ENCODE measurements around the gene NCAPG2. TPM values are rescaled to one million over a fixed set of nuclear protein-coding genes. Genes with fewer than 3 reads are reported as not detected.

The NCAPG2 gene
- polyA plus RNA-seq, 1 donor from 2014 or later: 8.3 TPM

- H3K9me2 ChIP-seq (ENCODE audit: insufficient read depth, low read length): no peaks in the 10 kb centered on the region
- H3K4me2 ChIP-seq (ENCODE audit: low read length): no peak overlapping the region
- no peaks in the 10 kb centered on the region for H4K20me1 ChIP-seq (ENCODE audit: insufficient read depth)
- TF ChIP-seq SMC3 (conservative IDR thresholded peaks at IDR 0.05; ENCODE audit: poor library complexity): no peak
- no peak for TF ChIP-seq MXI1 (conservative IDR thresholded peaks at IDR 0.05; ENCODE audit: poor library complexity, severe bottlenecking)
- TF ChIP-seq TAF1 (IDR thresholded peaks at IDR 0.05; ENCODE audit: low read depth): no peak
- TF ChIP-seq, protein P1, sequence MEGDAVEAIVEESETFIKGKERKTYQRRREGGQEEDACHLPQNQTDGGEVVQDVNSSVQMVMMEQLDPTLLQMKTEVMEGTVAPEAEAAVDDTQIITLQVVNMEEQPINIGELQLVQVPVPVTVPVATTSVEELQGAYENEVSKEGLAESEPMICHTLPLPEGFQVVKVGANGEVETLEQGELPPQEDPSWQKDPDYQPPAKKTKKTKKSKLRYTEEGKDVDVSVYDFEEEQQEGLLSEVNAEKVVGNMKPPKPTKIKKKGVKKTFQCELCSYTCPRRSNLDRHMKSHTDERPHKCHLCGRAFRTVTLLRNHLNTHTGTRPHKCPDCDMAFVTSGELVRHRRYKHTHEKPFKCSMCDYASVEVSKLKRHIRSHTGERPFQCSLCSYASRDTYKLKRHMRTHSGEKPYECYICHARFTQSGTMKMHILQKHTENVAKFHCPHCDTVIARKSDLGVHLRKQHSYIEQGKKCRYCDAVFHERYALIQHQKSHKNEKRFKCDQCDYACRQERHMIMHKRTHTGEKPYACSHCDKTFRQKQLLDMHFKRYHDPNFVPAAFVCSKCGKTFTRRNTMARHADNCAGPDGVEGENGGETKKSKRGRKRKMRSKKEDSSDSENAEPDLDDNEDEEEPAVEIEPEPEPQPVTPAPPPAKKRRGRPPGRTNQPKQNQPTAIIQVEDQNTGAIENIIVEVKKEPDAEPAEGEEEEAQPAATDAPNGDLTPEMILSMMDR (IDR thresholded peaks at IDR 0.05; ENCODE audit: poor library complexity, severe bottlenecking): no peak
- no peak for TF ChIP-seq EZH2 (IDR thresholded peaks at IDR 0.05; ENCODE audit: borderline replicate concordance, insufficient read depth, low read length, poor library complexity, severe bottlenecking)
- TF ChIP-seq RAD21 (conservative IDR thresholded peaks at IDR 0.05): no peak
- no peak for TF ChIP-seq POLR2AphosphoS5 (IDR thresholded peaks at IDR 0.05)
- TF ChIP-seq EP300 (conservative IDR thresholded peaks at IDR 0.05; ENCODE audit: poor library complexity, severe bottlenecking): no peak
- TF ChIP-seq, protein P2, sequence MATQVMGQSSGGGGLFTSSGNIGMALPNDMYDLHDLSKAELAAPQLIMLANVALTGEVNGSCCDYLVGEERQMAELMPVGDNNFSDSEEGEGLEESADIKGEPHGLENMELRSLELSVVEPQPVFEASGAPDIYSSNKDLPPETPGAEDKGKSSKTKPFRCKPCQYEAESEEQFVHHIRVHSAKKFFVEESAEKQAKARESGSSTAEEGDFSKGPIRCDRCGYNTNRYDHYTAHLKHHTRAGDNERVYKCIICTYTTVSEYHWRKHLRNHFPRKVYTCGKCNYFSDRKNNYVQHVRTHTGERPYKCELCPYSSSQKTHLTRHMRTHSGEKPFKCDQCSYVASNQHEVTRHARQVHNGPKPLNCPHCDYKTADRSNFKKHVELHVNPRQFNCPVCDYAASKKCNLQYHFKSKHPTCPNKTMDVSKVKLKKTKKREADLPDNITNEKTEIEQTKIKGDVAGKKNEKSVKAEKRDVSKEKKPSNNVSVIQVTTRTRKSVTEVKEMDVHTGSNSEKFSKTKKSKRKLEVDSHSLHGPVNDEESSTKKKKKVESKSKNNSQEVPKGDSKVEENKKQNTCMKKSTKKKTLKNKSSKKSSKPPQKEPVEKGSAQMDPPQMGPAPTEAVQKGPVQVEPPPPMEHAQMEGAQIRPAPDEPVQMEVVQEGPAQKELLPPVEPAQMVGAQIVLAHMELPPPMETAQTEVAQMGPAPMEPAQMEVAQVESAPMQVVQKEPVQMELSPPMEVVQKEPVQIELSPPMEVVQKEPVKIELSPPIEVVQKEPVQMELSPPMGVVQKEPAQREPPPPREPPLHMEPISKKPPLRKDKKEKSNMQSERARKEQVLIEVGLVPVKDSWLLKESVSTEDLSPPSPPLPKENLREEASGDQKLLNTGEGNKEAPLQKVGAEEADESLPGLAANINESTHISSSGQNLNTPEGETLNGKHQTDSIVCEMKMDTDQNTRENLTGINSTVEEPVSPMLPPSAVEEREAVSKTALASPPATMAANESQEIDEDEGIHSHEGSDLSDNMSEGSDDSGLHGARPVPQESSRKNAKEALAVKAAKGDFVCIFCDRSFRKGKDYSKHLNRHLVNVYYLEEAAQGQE (IDR thresholded peaks at IDR 0.05; ENCODE audit: borderline replicate concordance): no peak
- H3K4me3 ChIP-seq (ENCODE audit: low read length): no peak overlapping the region
- H3K27ac ChIP-seq (ENCODE audit: low read length): no peak overlapping the region
- no peak overlapping the region for H3K9ac ChIP-seq (ENCODE audit: low read length)
- no peaks in the 10 kb centered on the region for H3K36me3 ChIP-seq (ENCODE audit: insufficient read depth, low read length)
- H3K9me3 ChIP-seq (ENCODE audit: low read length): no peaks in the 10 kb centered on the region
- no peaks in the 10 kb centered on the region for H3K79me2 ChIP-seq (replicated peaks; ENCODE audit: insufficient read depth, low read length)
- H3K27me3 ChIP-seq (ENCODE audit: insufficient read depth, low read depth, low read length): no peaks in the 10 kb centered on the region
- H3F3A ChIP-seq (ENCODE audit: insufficient read depth, low read length, poor library complexity, severe bottlenecking): peaks cover 3% of the 10 kb centered on the region
- no peak overlapping the region for H2AFZ ChIP-seq (ENCODE audit: low read depth, low read length)
Observed at GRCh38 chr7:158596309-158596708, 108.3 kb downstream of the NCAPG2 start.

DNA sequence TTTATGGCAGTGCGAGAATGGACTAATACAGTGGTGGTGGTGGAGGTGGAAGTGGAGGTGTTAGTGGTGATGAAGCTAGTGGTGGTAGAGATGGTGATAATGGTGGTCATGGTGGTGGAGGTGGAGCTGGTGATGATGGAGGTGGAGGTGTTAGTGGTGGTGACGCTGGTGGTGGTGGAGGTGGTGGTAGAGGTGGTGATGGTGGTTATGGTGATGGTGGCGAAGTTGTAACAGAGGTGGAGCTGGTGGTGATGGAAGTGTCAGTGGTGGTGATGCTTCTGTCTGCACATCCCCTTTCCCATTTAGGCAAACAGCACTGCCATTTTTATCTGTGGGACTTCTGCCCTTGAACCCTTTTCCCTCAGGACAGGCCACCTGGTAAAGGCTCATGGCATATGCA is 109.5 kb downstream of the NCAPG2 start:
- no peak overlapping the region for H3K27ac ChIP-seq (ENCODE audit: low read length)
- no peaks in the 10 kb centered on the region for H3K36me3 ChIP-seq (ENCODE audit: insufficient read depth, low read length)
- no peak overlapping the region for H3K4me3 ChIP-seq (ENCODE audit: low read length)
- H4K20me1 ChIP-seq (ENCODE audit: insufficient read depth): no peaks in the 10 kb centered on the region
- H3F3A ChIP-seq (ENCODE audit: insufficient read depth, low read length, poor library complexity, severe bottlenecking): peaks cover 3% of the 10 kb centered on the region
- no peak overlapping the region for H3K9ac ChIP-seq (ENCODE audit: low read length)
- no peak overlapping the region for H2AFZ ChIP-seq (ENCODE audit: low read depth, low read length)
- no peaks in the 10 kb centered on the region for H3K27me3 ChIP-seq (ENCODE audit: insufficient read depth, low read depth, low read length)
- no peak overlapping the region for H3K4me2 ChIP-seq (ENCODE audit: low read length)
- no peaks in the 10 kb centered on the region for H3K79me2 ChIP-seq (replicated peaks; ENCODE audit: insufficient read depth, low read length)
- TF ChIP-seq EZH2 (IDR thresholded peaks at IDR 0.05; ENCODE audit: borderline replicate concordance, insufficient read depth, low read length, poor library complexity, severe bottlenecking) (peak; percentile 70), RAD21 (conservative IDR thresholded peaks at IDR 0.05) (no peak), EP300 (conservative IDR thresholded peaks at IDR 0.05; ENCODE audit: poor library complexity, severe bottlenecking) (no peak), TAF1 (IDR thresholded peaks at IDR 0.05; ENCODE audit: low read depth) (no peak)
- H3K9me2 ChIP-seq (ENCODE audit: insufficient read depth, low read length): no peaks in the 10 kb centered on the region
- H3K9me3 ChIP-seq (ENCODE audit: low read length): no peaks in the 10 kb centered on the region
